HepG2 (cell line): ENCODE results near the gene TSC1. TPM values are rescaled to one million over a fixed set of nuclear protein-coding genes. Genes with fewer than 3 reads are reported as not detected.

Experiments used
- ATAC-seq: fragments of 200-7000 bp; cut with Tn5 transposase; 3 replicates; pipeline ENCODE4 v1.9.1; 2020; ENCODE audit warnings: mild to moderate bottlenecking, moderate library complexity
- BruUV-seq: library from RNA; stranded (reverse); fragments of 400-500 nt; replicated peaks from 2 replicates; lab custom pipeline; 2021; lab: Mats Ljungman, UMichigan
- CTCF ChIA-PET: fragments of 300-600 bp; formaldehyde crosslinking; extraction: SDS; loops from one replicate; lab custom pipeline; 2021; ENCODE audit warnings: low total read pairs, inconsistent platforms, low intra/inter-chr PET ratio; lab: Yijun Ruan, JAX
- POLR2A ChIA-PET: fragments of 350-600 bp; sonication (Branson Sonifier 250); formaldehyde crosslinking; loops from one replicate; lab custom pipeline; 2020; ENCODE audit warnings: antibody characterized with exemption, inconsistent platforms; lab: Yijun Ruan, JAX
- DNase-seq: peaks from one replicate; pipeline ENCODE4 v3.0.0-alpha.2; 2015; ENCODE audit warnings: low spot score
- FAIRE-seq: peaks from 3 replicates; lab custom pipeline; 2011; peaks lifted over from hg19 to GRCh38; lab: Jason Lieb, UNC
- H2AFZ ChIP-seq: one replicate; pipeline ENCODE4 v1.6.1; 2011; ENCODE audit warnings: low read length, inconsistent platforms
- H3K27ac ChIP-seq: fragments of 300-600 bp; 3 replicates; pipeline ENCODE4 v1.8.0; 2011; ENCODE audit warnings: mixed run types, mild to moderate bottlenecking, mixed read lengths, low read length, inconsistent platforms; ENCODE audit not compliant: insufficient read depth; ENCODE audit errors: extremely low read length
- H3K27me3 ChIP-seq, 2 experiments: fragments of 200-600 bp in 1 of 2; 2 replicates in 1 of 2; 3 replicates in 1 of 2; pipeline versions ENCODE4 v1.6.0 to v1.8.0; 2011; ENCODE audit warnings: low read length in 2 of 2, mild to moderate bottlenecking in 2 of 2, moderate library complexity in 2 of 2, inconsistent platforms in 1 of 2; ENCODE audit not compliant: insufficient read depth in 2 of 2, control insufficient read depth in 1 of 2
- H3K36me3 ChIP-seq, 2 experiments: fragments of 200-600 bp in 1 of 2; replicated peaks in 1 of 2; 2 replicates in 1 of 2; 3 replicates in 1 of 2; pipeline versions ENCODE4 v1.5.1 to v1.8.0; 2011; ENCODE audit warnings: low read length in 2 of 2, inconsistent platforms in 1 of 2; ENCODE audit not compliant: insufficient read depth in 2 of 2, control insufficient read depth in 1 of 2
- H3K4me1 ChIP-seq: 2 replicates; pipeline ENCODE4 v1.5.1; 2012; ENCODE audit warnings: low read length, inconsistent platforms; ENCODE audit not compliant: insufficient read depth
- H3K4me2 ChIP-seq: 2 replicates; pipeline ENCODE4 v1.6.0; 2011; ENCODE audit warnings: low read depth, low read length, inconsistent platforms
- H3K4me3 ChIP-seq, 3 experiments: fragments of 200-600 bp in 1 of 3; sonication (generic), shearing (Covaris generic) in 1 of 3; replicated peaks in 1 of 3; 2 replicates each; pipeline ENCODE4 v1.5.1; 2011 to 2016; ENCODE audit warnings: low read length in 3 of 3, inconsistent platforms in 2 of 3, low read depth in 2 of 3, mild to moderate bottlenecking in 2 of 3, control low read depth in 1 of 3, mixed read lengths in 1 of 3; ENCODE audit not compliant: insufficient read depth in 1 of 3
- H3K79me2 ChIP-seq: one replicate; pipeline ENCODE4 v1.6.1; 2011; ENCODE audit warnings: low read length, inconsistent platforms; ENCODE audit not compliant: insufficient read depth
- H3K9ac ChIP-seq: 2 replicates; pipeline ENCODE4 v1.6.0; 2011; ENCODE audit warnings: mild to moderate bottlenecking, low read depth, low read length, inconsistent platforms; ENCODE audit not compliant: insufficient read depth
- H3K9me3 ChIP-seq: 2 replicates; pipeline ENCODE4 v1.5.1; 2012; ENCODE audit warnings: mild to moderate bottlenecking, low read length
- H4K20me1 ChIP-seq: 2 replicates; pipeline ENCODE4 v1.6.0; 2011; ENCODE audit warnings: inconsistent platforms, mild to moderate bottlenecking, low read length, moderate library complexity; ENCODE audit not compliant: insufficient read depth
- CBX5 ChIP-seq: sonication (generic); formaldehyde crosslinking; IDR thresholded peaks from 2 replicates; pipeline ENCODE4 v1.4.0; 2020; ENCODE audit warnings: missing genetic modification reagents, borderline replicate concordance
- CREBL2 ChIP-seq: sonication (generic); formaldehyde crosslinking; IDR thresholded peaks from 2 replicates; pipeline ENCODE4 v1.8.1; 2023; ENCODE audit warnings: missing genetic modification reagents, mild to moderate bottlenecking, borderline replicate concordance
- FOXA1 ChIP-seq, 2 experiments: fragments of 450-650 bp in 1 of 2; sonication (generic) in 1 of 2; formaldehyde crosslinking in 1 of 2; IDR thresholded peaks; 2 replicates each; pipeline versions ENCODE4 v1.4.0 to v1.6.1; 2016 to 2020; ENCODE audit warnings: missing genetic modification reagents in 1 of 2
- GATAD2A ChIP-seq: IDR thresholded peaks from 2 replicates; pipeline ENCODE4 v1.6.1; 2016
- HNRNPL ChIP-seq: fragments of 200-400 bp; formaldehyde crosslinking; IDR thresholded peaks from 2 replicates; pipeline ENCODE4 v1.6.1; 2017; ENCODE audit warnings: mild to moderate bottlenecking, low read depth, low read length
- KDM4B ChIP-seq: sonication (generic); formaldehyde crosslinking; IDR thresholded peaks from 2 replicates; pipeline ENCODE4 v1.4.0; 2020; ENCODE audit warnings: missing genetic modification reagents
- MLLT10 ChIP-seq: sonication (generic); formaldehyde crosslinking; IDR thresholded peaks from 2 replicates; pipeline ENCODE4 v1.4.0; 2020; ENCODE audit warnings: missing genetic modification reagents
- NFE2L2 ChIP-seq: fragments of 150-350 bp; IDR thresholded peaks from 2 replicates; pipeline ENCODE4 v1.6.1; 2014; ENCODE audit warnings: low read length
- PRMT3 ChIP-seq: sonication (generic); formaldehyde crosslinking; IDR thresholded peaks from 2 replicates; pipeline ENCODE4 v1.8.1; 2022; ENCODE audit warnings: low read depth, mild to moderate bottlenecking, moderate library complexity, missing genetic modification reagents, borderline replicate concordance
- RFXANK ChIP-seq: IDR thresholded peaks from 2 replicates; pipeline ENCODE4 v1.6.1; 2016
- SALL2 ChIP-seq: sonication (generic); formaldehyde crosslinking; IDR thresholded peaks from 2 replicates; pipeline ENCODE4 v1.8.1; 2023; ENCODE audit warnings: mild to moderate bottlenecking, missing genetic modification reagents, inconsistent platforms
- TEAD3 ChIP-seq: optimal IDR thresholded peaks from 2 replicates; pipeline ENCODE3; 2016; ENCODE audit warnings: borderline replicate concordance
- TP53 ChIP-seq: sonication (generic); formaldehyde crosslinking; conservative IDR thresholded peaks from 2 replicates; pipeline ENCODE4 v1.4.0; 2020; ENCODE audit warnings: missing genetic modification reagents
- ZBTB20 ChIP-seq: sonication (generic); formaldehyde crosslinking; IDR thresholded peaks from 2 replicates; pipeline ENCODE4 v1.8.1; 2023; ENCODE audit warnings: missing genetic modification reagents, low read depth, mild to moderate bottlenecking, borderline replicate concordance
- ZKSCAN5 ChIP-seq: sonication (generic); formaldehyde crosslinking; IDR thresholded peaks from 2 replicates; pipeline ENCODE4 v1.5.1; 2020; ENCODE audit warnings: mild to moderate bottlenecking, missing genetic modification reagents
- ZNF12 ChIP-seq: sonication (generic); formaldehyde crosslinking; IDR thresholded peaks from 2 replicates; pipeline ENCODE4 v1.5.0; 2020; ENCODE audit warnings: missing genetic modification reagents
- ZNF280D ChIP-seq: sonication (generic); formaldehyde crosslinking; IDR thresholded peaks from 2 replicates; pipeline ENCODE4 v1.5.1; 2020; ENCODE audit warnings: mild to moderate bottlenecking, missing genetic modification reagents
- ZNF350 ChIP-seq: sonication (generic); formaldehyde crosslinking; IDR thresholded peaks from 2 replicates; pipeline ENCODE4 v1.4.0; 2020; ENCODE audit warnings: mild to moderate bottlenecking, low read depth, missing genetic modification reagents, borderline replicate concordance
- ZNF414 ChIP-seq: sonication (generic); formaldehyde crosslinking; IDR thresholded peaks from 2 replicates; pipeline ENCODE4 v1.5.0; 2020; ENCODE audit warnings: missing genetic modification reagents
- ZNF572 ChIP-seq: sonication (generic); formaldehyde crosslinking; IDR thresholded peaks from 2 replicates; pipeline ENCODE4 v1.5.1; 2020; ENCODE audit warnings: mild to moderate bottlenecking, missing genetic modification reagents
- WGBS: methylation state at CpG from one replicate; pipeline ENCODE4 v1.1.6; 2017; ENCODE audit warnings: low lambda C conversion rate; 5-methylcytosine and 5-hydroxymethylcytosine counted together
- in situ Hi-C: cut with HindIII; loops from 2 replicates; pipeline ENCODE4 v1.10.0; 2017; ENCODE audit warnings: low pct_unique_long_range_greater_than_20kb; ENCODE audit not compliant: extremely low pct_ligation_motif_present
- intact Hi-C: fragments of 100-400 bp; cut with micrococcal nuclease; formaldehyde crosslinking; loops from one replicate; pipeline ENCODE4 v1.10.0; 2022; ENCODE audit not compliant: unreplicated experiment
- polyA plus RNA-seq, 8 experiments: library from polyadenylated mRNA; depleted of rRNA in 3 of 8; stranded (reverse) in 7 of 8; unstranded in 1 of 8; fragments of >200 nt; fragmentation: Illumina TruSeq in 4 of 8; extraction: Trizol in 4 of 8; gene quantifications; 2 replicates each; pipeline versions ENCODE4 v1.2.1 to v1.2.3, GENCODE V29; 2011 to 2016; ENCODE audit warnings: low read depth in 4 of 8, missing spikeins in 1 of 8, mixed read lengths in 1 of 8; ENCODE audit not compliant: insufficient read depth in 1 of 8
- total RNA-seq, 5 experiments: library from RNA; depleted of rRNA; stranded (reverse); fragments of >200 nt; fragmentation: Illumina TruSeq; extraction: Trizol; gene quantifications; 2 replicates each; pipeline ENCODE4 v1.2.3, GENCODE V29; 2016; ENCODE audit warnings: low read depth in 1 of 5

The TSC1 gene
- total and polyA plus RNA-seq, 2 of the 13 experiments (the other 11 are each of a cell fraction or from before 2014, with no cell fraction given): 31.6 to 66.1 TPM

GRCh38 chr9:132885720-132886333 lies 58.6 kb downstream of the TSC1 start (continued):
- TF ChIP-seq TEAD3 (CRISPR knock-in tag) (no peak), NFE2L2 (no peak), FOXA1 (IDR thresholded peaks at IDR 0.05) (no peak), FOXA1 (CRISPR knock-in tag; IDR thresholded peaks at IDR 0.05) (peak; percentile 63), ZNF12 (CRISPR knock-in tag) (no peak), GATAD2A (CRISPR knock-in tag) (0 out of 2 replicates have a peak, but pooled peaks have one; percentile 20), ZNF350 (no peak), PRMT3 (CRISPR knock-in tag) (no peak), ZNF572 (CRISPR knock-in tag) (no peak), KDM4B (CRISPR knock-in tag) (no peak)

- no peak for ATAC-seq
- in situ Hi-C loops (no loop called here), intact Hi-C loops (no loop called here)
- Histone ChIP-seq H4K20me1 (no peaks in the 10 kb centered on the region), H3K9ac (no peak overlapping the region), H3K36me3 (no peaks in the 10 kb centered on the region), H3K27ac (no peak overlapping the region), H3K4me2 (no peak overlapping the region), H3K4me1 (peaks cover 22% of the 10 kb centered on the region), H3K4me3 (no peak overlapping the region), H3K79me2 (no peaks in the 10 kb centered on the region), H3K9me3 (no peaks in the 10 kb centered on the region), H2AFZ (no peak overlapping the region), H3K27me3 (no peaks in the 10 kb centered on the region)
- 77% methylated on average over 25 of the region's 27 CpGs for WGBS
- no peak for FAIRE-seq
- ChIA-PET POLR2A (no interaction called here), CTCF (no interaction called here)
- no TSS peak for BruUV-seq
- DNase-seq: no peak
- TF ChIP-seq ZNF280D (CRISPR knock-in tag) (no peak), ZNF414 (CRISPR knock-in tag) (no peak), ZKSCAN5 (CRISPR knock-in tag) (no peak), CBX5 (CRISPR knock-in tag) (no peak), RFXANK (CRISPR knock-in tag) (no peak), TP53 (no peak), SALL2 (no peak), ZBTB20 (no peak), CREBL2 (CRISPR knock-in tag) (no peak), MLLT10 (CRISPR knock-in tag) (no peak), HNRNPL (no peak)
Measured at GRCh38 chr9:132883349-132884294, 60.8 kb downstream of the TSC1 start.
